Measurements from ENCODE around the gene PON3.

The PON3 gene

GRCh38 chr7:95335093-95335492, 61.1 kb downstream of the PON3 start:
- DNase-seq: no peak

GRCh38 chr7:95334447-95334846, 61.7 kb downstream of the PON3 start:
- no peak for DNase-seq

- DNase-seq: no peak
These were observed 65.2 kb downstream of the PON3 start for GRCh38 chr7:95330961-95331337.

- DNase-seq: no peak
These were observed 65.8 kb downstream of the PON3 start for GRCh38 chr7:95330204-95330960.

GRCh38 chr7:95327356-95327755, 68.8 kb downstream of the PON3 start:
- DNase-seq: no peak

- DNase-seq: no peak
These were observed 71.7 kb downstream of the PON3 start, which contains the start of gene PON1 for GRCh38 chr7:95324431-95324830. Gene PON1, minus strand, starts transcription at chr7:95324532. Its CDS starts 57 bp downstream, at chr7:95324475.

GRCh38 chr7:95323410-95324129, 72.6 kb downstream of the PON3 start:
- DNase-seq: no peak

GRCh38 chr7:95322854-95323253, 73.3 kb downstream of the PON3 start:
- DNase-seq: no peak

GRCh38 chr7:95322396-95322795, 73.8 kb downstream of the PON3 start:
- no peak for DNase-seq

- DNase-seq: no peak
These were observed 74.5 kb downstream of the PON3 start for GRCh38 chr7:95321720-95322119.

- no peak for DNase-seq
These were observed 75.5 kb downstream of the PON3 start for GRCh38 chr7:95320651-95321050.

- DNase-seq: no peak
These were observed 76.6 kb downstream of the PON3 start for GRCh38 chr7:95319570-95319969.

- DNase-seq: no peak
These were observed 77.6 kb downstream of the PON3 start for GRCh38 chr7:95318501-95319100.

- DNase-seq: no peak
These were observed 78.2 kb downstream of the PON3 start for GRCh38 chr7:95317966-95318365.

GRCh38 chr7:95317546-95317945, 78.6 kb downstream of the PON3 start:
- DNase-seq: no peak

GRCh38 chr7:95316588-95316987, 79.6 kb downstream of the PON3 start:
- DNase-seq: no peak

- DNase-seq: no peak
These were observed 83.6 kb downstream of the PON3 start for GRCh38 chr7:95312561-95312960.

- DNase-seq: no peak
These were observed 84.8 kb downstream of the PON3 start for GRCh38 chr7:95311389-95311788.

GRCh38 chr7:95309951-95310350, 86.2 kb downstream of the PON3 start:
- no peak for DNase-seq

Measured in activated T-cell treated with anti-CD3 and anti-CD28 coated beads for 4 hours (primary cell).